Astrocyte (in vitro differentiated cells and primary cell): Measurements from ENCODE around the gene CSMD2. TPM values are rescaled to one million over a fixed set of nuclear protein-coding genes. Genes with fewer than 3 reads are reported as not detected.
A peak's percentile ranks its signal among the peaks of the same experiment; 100 is the strongest.

Source experiments
- DNase-seq: peaks from one replicate; pipeline ENCODE4 v3.0.0-alpha.2; 2010; ENCODE audit warnings: low read depth
- FAIRE-seq: peaks from 2 replicates; lab custom pipeline; 2011; peaks lifted over from hg19 to GRCh38; lab: Jason Lieb, UNC
- H2AFZ ChIP-seq: 2 replicates; pipeline ENCODE4 v1.6.0; 2012; ENCODE audit warnings: low read depth, low read length, inconsistent platforms
- H3K27ac ChIP-seq: 2 replicates; pipeline ENCODE4 v1.5.1; 2011; ENCODE audit warnings: low read depth, low read length, inconsistent platforms
- H3K27me3 ChIP-seq: 2 replicates; pipeline ENCODE4 v1.6.0; 2011; ENCODE audit warnings: low read length, inconsistent platforms; ENCODE audit not compliant: insufficient read depth
- H3K36me3 ChIP-seq: 2 replicates; pipeline ENCODE4 v1.5.1; 2011; ENCODE audit warnings: low read length, inconsistent platforms; ENCODE audit not compliant: insufficient read depth
- H3K4me1 ChIP-seq: 2 replicates; pipeline ENCODE4 v1.5.1; 2011; ENCODE audit warnings: low read length, inconsistent platforms; ENCODE audit not compliant: insufficient read depth
- H3K4me2 ChIP-seq: 2 replicates; pipeline ENCODE4 v1.6.0; 2012; ENCODE audit warnings: low read length, inconsistent platforms
- H3K4me3 ChIP-seq: 2 replicates; pipeline ENCODE4 v1.5.1; 2011; ENCODE audit warnings: low read depth, mild to moderate bottlenecking, low read length, inconsistent platforms; ENCODE audit not compliant: insufficient read depth
- H3K79me2 ChIP-seq: 2 replicates; pipeline ENCODE4 v1.6.0; 2012; ENCODE audit warnings: mild to moderate bottlenecking, low read length, inconsistent platforms; ENCODE audit not compliant: insufficient read depth
- H3K9ac ChIP-seq: 2 replicates; pipeline ENCODE4 v1.6.0; 2012; ENCODE audit warnings: mild to moderate bottlenecking, low read length, inconsistent platforms
- H3K9me3 ChIP-seq: 2 replicates; pipeline ENCODE4 v1.5.1; 2012; ENCODE audit warnings: low read depth, mild to moderate bottlenecking, low read length, inconsistent platforms; ENCODE audit not compliant: insufficient read depth
- H4K20me1 ChIP-seq: 2 replicates; pipeline ENCODE4 v1.6.0; 2012; ENCODE audit warnings: low read length, inconsistent platforms; ENCODE audit not compliant: insufficient read depth
- H3K27ac Mint-ChIP-seq: one replicate; pipeline ENCODE4 v1.8.0; 2021; ENCODE audit warnings: mild to moderate bottlenecking, mixed read lengths; ENCODE audit not compliant: unreplicated experiment
- H3K27me3 Mint-ChIP-seq: one replicate; pipeline ENCODE4 v1.8.0; 2021; ENCODE audit warnings: low read depth, mixed read lengths; ENCODE audit not compliant: unreplicated experiment
- H3K36me3 Mint-ChIP-seq: one replicate; pipeline ENCODE4 v1.8.0; 2021; ENCODE audit warnings: low read depth, mixed read lengths; ENCODE audit not compliant: unreplicated experiment
- H3K4me1 Mint-ChIP-seq: one replicate; pipeline ENCODE4 v1.8.0; 2021; ENCODE audit warnings: low read depth, mixed read lengths; ENCODE audit not compliant: unreplicated experiment
- H3K4me3 Mint-ChIP-seq: one replicate; pipeline ENCODE4 v1.8.0; 2021; ENCODE audit warnings: mild to moderate bottlenecking, moderate library complexity, mixed read lengths; ENCODE audit not compliant: unreplicated experiment
- H3K9me3 Mint-ChIP-seq: one replicate; pipeline ENCODE4 v1.8.0; 2021; ENCODE audit warnings: mild to moderate bottlenecking, mixed read lengths; ENCODE audit not compliant: unreplicated experiment
- EZH2 ChIP-seq: IDR thresholded peaks from 2 replicates; pipeline ENCODE4 v1.6.1; 2012; ENCODE audit warnings: mild to moderate bottlenecking, low read length, inconsistent platforms; ENCODE audit not compliant: insufficient read depth
- total RNA-seq: library from RNA; stranded (reverse); gene quantifications from 2 replicates; pipeline ENCODE4 v1.2.1, GENCODE V29; 2021
- TF ChIP-seq, protein P1 (sequence below): IDR thresholded peaks from 2 replicates; pipeline ENCODE4 v1.5.1; 2011; ENCODE audit warnings: low read depth, mild to moderate bottlenecking, inconsistent platforms, low read length, moderate library complexity; ENCODE audit not compliant: insufficient read depth

CSMD2 gene
- total RNA-seq, 1 donor from 2014 or later = 11.1 TPM

DNA sequence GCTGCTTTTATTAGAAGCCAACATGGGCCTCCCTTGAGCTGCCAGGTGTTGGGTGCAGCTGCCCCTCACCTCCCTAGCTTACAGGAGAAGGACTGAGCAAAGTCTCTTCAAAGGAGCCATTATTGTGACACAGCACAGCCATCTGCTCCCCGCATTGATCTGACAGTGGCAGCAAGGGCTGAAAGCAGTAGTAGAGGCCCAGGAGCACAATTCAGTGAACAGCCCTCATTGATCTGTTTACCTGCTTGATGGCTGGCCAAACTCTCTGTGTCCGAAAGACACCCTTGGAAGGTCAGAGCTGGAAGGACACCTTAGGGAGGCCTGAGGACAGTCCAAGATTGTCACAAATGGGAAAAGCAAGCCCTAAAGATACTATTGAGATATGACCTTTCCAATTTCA lies 286.6 kb downstream of the CSMD2 start:
- no peak overlapping the region for H3K9ac ChIP-seq
- peaks cover 24% of the 10 kb centered on the region for H3K4me1 ChIP-seq
- H3K36me3 Mint-ChIP-seq = peaks cover 4% of the 10 kb centered on the region
- peaks cover 1% of the 10 kb centered on the region for H3K4me1 Mint-ChIP-seq
- no peak overlapping the region for H3K27ac Mint-ChIP-seq
- no peak for FAIRE-seq
- H3K79me2 ChIP-seq = no peaks in the 10 kb centered on the region
- H3K4me2 ChIP-seq = no peak overlapping the region
- H3K4me3 ChIP-seq = no peak overlapping the region
- no peaks in the 10 kb centered on the region for H3K27me3 ChIP-seq
- H3K27me3 Mint-ChIP-seq = peaks cover 3% of the 10 kb centered on the region
- no peaks in the 10 kb centered on the region for H3K9me3 ChIP-seq
- H2AFZ ChIP-seq = no peak overlapping the region
- H4K20me1 ChIP-seq = no peaks in the 10 kb centered on the region
- H3K4me3 Mint-ChIP-seq = no peak overlapping the region
- no peak overlapping the region for H3K27ac ChIP-seq
- H3K9me3 Mint-ChIP-seq = peaks cover 4% of the 10 kb centered on the region
- H3K36me3 ChIP-seq = no peaks in the 10 kb centered on the region
- DNase-seq = no peak
- TF ChIP-seq, protein P1, sequence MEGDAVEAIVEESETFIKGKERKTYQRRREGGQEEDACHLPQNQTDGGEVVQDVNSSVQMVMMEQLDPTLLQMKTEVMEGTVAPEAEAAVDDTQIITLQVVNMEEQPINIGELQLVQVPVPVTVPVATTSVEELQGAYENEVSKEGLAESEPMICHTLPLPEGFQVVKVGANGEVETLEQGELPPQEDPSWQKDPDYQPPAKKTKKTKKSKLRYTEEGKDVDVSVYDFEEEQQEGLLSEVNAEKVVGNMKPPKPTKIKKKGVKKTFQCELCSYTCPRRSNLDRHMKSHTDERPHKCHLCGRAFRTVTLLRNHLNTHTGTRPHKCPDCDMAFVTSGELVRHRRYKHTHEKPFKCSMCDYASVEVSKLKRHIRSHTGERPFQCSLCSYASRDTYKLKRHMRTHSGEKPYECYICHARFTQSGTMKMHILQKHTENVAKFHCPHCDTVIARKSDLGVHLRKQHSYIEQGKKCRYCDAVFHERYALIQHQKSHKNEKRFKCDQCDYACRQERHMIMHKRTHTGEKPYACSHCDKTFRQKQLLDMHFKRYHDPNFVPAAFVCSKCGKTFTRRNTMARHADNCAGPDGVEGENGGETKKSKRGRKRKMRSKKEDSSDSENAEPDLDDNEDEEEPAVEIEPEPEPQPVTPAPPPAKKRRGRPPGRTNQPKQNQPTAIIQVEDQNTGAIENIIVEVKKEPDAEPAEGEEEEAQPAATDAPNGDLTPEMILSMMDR = no peak
- TF ChIP-seq EZH2 = no peak

DNA sequence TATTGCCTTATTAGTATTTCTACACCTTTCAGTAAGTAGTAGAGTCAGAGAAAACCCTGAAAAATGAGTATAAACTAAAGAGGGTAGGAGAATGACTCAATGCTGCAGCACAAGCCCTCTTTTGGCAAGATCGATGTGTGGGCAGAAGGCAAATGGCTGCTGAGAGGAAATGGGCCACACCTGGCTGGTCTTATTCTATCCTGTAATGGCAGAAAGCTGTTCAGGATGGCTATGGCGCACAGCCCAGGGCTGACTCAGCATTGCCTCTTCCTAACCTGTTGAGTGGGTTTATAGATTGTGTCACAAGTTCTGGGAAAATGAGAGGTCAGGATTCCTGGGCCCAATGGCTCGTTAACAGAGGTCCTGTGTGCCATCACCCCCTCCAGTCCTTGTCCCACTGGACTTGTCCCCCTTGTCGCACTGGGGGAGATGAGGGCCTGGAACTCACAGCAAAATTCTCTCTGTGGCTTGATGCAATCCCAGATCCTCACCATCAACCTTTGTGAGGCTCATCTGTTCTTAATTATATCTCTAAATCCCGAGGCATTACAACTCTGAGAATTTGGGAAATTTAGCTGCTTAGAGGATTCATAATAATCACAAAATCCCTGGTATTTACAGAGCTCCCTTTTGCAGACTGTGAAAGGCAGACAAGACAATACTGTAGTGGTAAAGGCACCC lies 287.9 kb downstream of the CSMD2 start:
- FAIRE-seq (peak; percentile 78), DNase-seq (peak; percentile 93)
- Histone ChIP-seq H3K79me2 (no peaks in the 10 kb centered on the region), H2AFZ (no peak overlapping the region), H3K27me3 (no peaks in the 10 kb centered on the region), H3K4me1 (peaks cover 31% of the 10 kb centered on the region), H3K4me3 (no peak overlapping the region), H4K20me1 (no peaks in the 10 kb centered on the region), H3K9ac (no peak overlapping the region), H3K4me2 (peak overlapping the region; percentile 70), H3K9me3 (no peaks in the 10 kb centered on the region), H3K27ac (peak overlapping the region; percentile 56), H3K36me3 (no peaks in the 10 kb centered on the region)
- H3K4me3 Mint-ChIP-seq = no peak overlapping the region
- peaks cover 6% of the 10 kb centered on the region for H3K36me3 Mint-ChIP-seq
- H3K9me3 Mint-ChIP-seq = peaks cover 4% of the 10 kb centered on the region
- H3K27ac Mint-ChIP-seq = no peak overlapping the region
- H3K4me1 Mint-ChIP-seq = peaks cover 1% of the 10 kb centered on the region
- no peak for TF ChIP-seq EZH2
- TF ChIP-seq, protein P1 = no peak
- H3K27me3 Mint-ChIP-seq = peaks cover 3% of the 10 kb centered on the region

DNA sequence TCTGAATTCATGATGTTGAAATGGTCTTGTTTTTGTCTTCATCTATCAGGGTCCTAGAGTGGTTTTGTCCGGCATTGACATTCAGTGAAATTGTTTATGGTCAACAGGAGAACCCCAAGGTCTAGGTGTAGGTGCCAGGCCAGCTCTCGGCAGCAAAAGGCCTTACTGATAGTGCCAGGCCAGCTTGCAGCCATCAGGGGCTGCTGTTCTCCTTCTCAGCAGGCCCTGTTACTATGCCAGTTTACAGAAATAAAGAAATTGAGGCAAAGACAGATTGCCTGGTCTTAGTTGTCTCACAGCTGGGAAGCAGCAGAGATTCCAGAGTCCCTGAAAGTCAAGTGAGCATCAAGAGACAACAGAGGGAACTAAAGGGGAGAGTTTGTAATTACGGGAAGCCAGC lies 289.2 kb downstream of the CSMD2 start:
- H3K4me3 Mint-ChIP-seq = no peak overlapping the region
- Histone ChIP-seq H3K4me3 (no peak overlapping the region), H3K4me2 (no peak overlapping the region), H3K27me3 (no peaks in the 10 kb centered on the region), H3K4me1 (peaks cover 31% of the 10 kb centered on the region), H3K9me3 (no peaks in the 10 kb centered on the region), H3K79me2 (no peaks in the 10 kb centered on the region), H2AFZ (no peak overlapping the region), H3K36me3 (no peaks in the 10 kb centered on the region), H3K9ac (no peak overlapping the region), H3K27ac (no peak overlapping the region), H4K20me1 (no peaks in the 10 kb centered on the region)
- peaks cover 3% of the 10 kb centered on the region for H3K27me3 Mint-ChIP-seq
- FAIRE-seq (no peak), DNase-seq (no peak)
- H3K27ac Mint-ChIP-seq = no peak overlapping the region
- H3K36me3 Mint-ChIP-seq = peaks cover 11% of the 10 kb centered on the region
- H3K4me1 Mint-ChIP-seq = peaks cover 1% of the 10 kb centered on the region
- TF ChIP-seq, protein P1 = no peak
- no peak for TF ChIP-seq EZH2
- H3K9me3 Mint-ChIP-seq = peaks cover 4% of the 10 kb centered on the region
